HG03520 (cell line): ENCODE results near the gene ABCA9.
"Not testable (repeated sequence)": the region's sequence is repeated elsewhere in the genome, so short reads cannot be mapped to it uniquely, and the experiment has no call there.

ENCODE experiments used
- ATAC-seq: cut with Tn5 transposase; IDR thresholded peaks from one replicate; pipeline ENCODE4 v1.9.1; 2021; ENCODE audit warnings: mild to moderate bottlenecking, moderate library complexity; ENCODE audit not compliant: unreplicated experiment

Gene ABCA9

DNA sequence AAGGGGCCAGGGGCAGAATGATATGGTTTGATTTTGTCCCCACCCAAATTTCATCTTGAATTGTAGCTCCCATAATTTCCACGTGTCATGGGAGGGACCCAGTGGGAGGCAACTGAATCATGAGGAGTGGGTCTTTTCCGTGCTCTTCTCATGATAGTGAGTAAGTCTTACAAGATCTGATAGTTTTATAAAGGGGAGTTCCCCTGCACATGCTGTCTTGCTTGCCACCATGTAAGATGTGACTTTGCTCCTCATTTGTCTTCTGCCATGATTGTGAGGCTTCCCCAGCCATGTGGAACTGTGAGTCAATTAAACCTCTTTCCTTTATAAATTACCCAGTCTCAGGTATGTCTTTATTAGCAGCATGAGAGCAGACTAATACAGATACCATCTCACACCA, 101.6 kb downstream of the ABCA9 start:
- not testable (repeated sequence) for ATAC-seq

DNA sequence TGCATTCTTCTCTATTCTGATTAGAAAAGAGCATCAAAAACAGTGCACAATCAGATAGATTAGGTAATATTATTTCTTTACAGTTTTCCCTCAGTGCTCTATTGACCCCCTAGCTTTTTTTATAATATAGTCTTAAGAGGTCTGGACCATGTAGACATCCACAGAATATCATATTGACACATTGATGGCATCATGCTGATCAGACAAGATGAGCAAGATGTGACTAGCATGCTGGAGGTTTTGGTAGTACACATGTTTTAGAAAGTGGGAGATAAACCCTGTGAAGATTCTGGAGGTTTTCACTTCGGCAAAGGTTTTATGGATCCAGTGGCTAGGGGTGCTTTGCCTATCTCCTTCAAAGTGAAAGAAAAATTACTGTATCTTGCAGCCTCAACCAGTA, 102.8 kb downstream of the ABCA9 start:
- ATAC-seq: no peak

DNA sequence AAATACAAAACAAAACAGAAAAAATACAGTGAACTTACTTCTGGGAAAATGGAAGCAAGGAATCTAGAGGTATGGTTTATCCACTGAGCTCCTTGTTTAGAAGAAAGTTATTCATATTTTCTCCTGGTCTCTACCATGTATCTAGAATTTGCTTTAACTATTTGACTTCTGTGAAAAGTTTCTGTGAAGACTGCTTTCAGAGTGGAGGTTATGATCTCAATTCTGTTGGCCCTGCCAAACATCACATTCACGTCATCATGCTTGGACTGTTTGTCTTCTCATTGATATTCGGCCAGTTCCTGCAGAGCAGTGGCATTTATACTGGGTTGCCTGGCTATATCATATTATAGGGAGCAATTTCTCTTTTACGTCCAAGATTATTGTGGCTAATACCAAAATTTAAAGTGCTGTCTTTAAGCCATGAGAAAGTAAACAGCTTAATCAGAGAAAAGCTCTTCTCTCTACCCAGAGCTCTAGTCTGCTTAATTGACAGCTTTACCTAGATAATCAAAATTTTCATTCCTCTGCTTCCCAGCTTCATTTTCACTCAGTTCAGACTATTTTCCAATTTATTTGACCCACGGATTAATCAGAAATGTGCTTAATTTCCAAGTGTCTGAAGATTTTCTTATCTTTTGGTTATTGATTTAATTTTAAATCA, 105.4 kb downstream of the ABCA9 start, which contains the start of gene ABCA8:
Gene ABCA8 (minus strand): TSS at position 212 of the 661 bp plus-strand sequence. CDS start 13,358 bp downstream, outside the sequence.
- no peak for ATAC-seq

DNA sequence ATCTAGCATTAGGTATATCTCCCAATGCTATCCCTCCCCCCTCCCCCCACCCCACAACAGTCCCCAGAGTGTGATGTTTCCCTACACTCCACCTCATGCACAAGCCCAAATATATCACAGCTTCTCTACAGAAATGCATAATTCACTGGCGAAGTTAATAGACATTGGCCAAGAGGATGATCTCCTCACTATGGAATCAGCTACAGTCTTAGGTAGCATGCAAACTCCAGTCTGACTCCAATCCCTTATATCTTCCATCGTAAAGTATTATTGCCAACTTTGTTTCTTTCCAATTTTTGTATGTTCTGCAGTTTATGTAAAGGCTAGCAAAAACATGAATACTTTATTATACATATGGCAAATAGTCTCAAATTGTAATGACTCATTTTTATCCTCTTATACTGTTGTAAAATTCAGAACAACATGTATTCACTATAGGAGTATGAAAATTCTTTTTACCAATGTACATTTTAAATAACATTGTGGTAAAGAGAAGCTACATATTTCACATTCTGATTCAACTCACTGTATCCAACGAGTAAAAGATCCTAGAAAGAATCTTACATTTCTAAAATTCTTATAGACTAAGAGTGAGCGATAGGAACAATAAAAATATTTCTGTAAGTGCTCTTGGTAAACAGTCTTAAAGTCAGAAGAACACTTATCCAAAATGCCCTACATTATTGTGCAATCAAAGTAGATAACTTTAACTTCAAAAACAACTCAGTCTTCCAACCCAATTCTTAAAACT, 106.4 kb downstream of the ABCA9 start:
- no peak for ATAC-seq

GRCh38 chr17:68953340-68953997, 107.3 kb downstream of the ABCA9 start:
- ATAC-seq: no peak

DNA sequence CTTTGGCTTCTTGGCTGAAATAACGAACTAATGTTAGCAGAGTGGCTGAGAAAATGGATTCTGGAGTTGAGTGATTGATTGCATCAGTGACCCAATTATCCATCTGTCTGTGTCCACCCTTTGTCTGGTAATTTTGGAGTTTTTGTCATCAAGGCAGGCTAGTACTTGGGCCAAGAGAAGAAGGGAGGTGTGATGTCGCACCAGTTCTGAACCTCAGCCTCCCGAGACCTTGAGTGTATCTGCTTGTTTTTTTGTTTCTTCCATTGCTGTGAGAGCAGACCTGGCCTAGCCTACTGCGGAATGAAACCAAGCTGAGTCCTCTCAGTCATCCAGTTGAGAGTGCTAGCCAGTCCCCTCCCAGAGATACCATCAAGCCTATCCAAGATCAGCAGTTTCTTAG, 110.0 kb downstream of the ABCA9 start:
- no peak for ATAC-seq

DNA sequence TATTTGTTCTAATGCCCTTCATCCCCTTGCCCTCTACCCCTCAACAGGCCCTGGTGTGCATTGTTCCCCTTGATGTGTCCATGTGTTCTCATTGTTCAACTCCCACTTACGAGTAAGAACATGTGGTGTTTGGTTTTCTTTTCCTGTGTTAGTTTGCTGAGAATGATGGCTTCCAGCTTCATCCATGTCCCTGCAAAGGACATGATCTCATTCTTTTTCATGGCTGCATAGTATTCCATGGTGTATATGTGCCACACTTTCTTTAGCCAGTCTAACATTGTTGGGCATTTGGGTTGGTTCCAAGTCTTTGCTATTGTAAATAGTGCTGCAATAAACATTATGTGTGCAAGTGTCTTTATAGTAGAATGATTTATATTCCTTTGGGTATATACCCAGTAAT, 112.9 kb downstream of the ABCA9 start:
- not testable (repeated sequence) for ATAC-seq

DNA sequence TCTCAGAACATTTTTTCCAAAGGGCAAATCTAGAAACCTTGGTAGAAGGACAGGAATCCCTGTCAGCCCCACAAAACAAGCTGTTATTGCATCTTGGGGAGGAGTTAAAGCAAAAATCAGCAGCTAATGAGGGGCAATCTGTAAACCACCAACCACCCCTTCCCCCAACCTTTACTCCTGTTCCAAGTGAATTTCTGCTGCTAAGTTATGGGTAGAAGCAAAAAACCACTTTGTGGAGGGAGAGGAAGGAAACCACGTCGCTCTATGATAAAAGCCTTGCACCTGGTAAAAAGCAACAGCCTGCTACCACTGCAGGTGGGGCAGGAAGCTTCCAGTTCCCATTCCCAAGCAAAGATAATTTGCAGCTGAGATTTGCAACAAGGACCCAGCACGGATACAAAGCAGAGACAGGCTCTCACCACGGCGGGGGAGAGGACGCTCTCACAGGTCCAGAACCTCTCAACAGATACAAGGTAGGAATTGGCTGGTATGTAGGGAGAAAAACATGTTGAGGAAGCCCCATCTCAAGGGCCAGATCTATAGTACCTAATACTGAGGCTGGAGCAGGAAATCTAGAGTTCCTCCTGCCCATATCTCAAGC, 116.2 kb downstream of the ABCA9 start:
- no peak for ATAC-seq

GRCh38 chr17:68943812-68944182, 116.9 kb downstream of the ABCA9 start:
- not testable (repeated sequence) for ATAC-seq

GRCh38 chr17:68943123-68943811, 117.5 kb downstream of the ABCA9 start:
- ATAC-seq: no peak

DNA sequence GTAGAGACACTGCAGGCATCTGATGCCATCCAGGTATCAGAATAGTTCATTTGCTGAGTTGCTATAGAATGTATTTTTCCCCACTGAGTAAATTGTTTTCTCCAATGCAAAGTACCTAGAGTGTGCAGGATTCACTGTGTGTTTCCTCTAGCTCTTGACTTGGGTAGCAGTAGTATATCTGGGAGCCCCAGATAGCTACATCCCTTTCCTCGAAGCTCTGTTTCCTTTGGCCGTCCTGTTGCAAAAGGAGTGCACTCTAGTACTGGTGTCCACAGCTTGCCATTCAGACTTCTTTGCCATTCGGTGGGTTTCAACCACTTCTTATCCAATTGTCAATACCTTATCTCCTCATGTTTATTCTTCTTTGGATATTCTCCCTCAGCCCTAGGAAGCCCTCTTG, 118.3 kb downstream of the ABCA9 start:
- ATAC-seq: no peak

DNA sequence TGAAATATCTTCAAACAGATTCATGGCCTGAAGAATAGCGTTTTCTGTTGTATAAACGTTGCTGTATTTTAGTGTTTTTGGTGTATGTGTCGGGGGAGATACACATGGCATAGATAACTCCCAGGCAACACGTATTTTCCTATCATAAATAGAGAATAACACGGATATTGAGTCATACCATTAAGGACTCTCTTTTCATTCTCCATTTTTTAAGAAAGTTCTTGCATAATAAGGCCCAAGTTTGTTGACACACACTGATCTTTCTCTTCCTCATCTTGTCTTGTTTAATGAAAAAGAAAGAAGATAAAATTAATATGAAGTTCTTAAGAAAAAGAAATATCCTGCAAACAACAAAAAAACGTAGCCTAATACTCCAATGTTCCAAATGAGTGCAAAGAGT, 119.0 kb downstream of the ABCA9 start:
- ATAC-seq: no peak

GRCh38 chr17:68939195-68939594, 121.5 kb downstream of the ABCA9 start:
- no peak for ATAC-seq

DNA sequence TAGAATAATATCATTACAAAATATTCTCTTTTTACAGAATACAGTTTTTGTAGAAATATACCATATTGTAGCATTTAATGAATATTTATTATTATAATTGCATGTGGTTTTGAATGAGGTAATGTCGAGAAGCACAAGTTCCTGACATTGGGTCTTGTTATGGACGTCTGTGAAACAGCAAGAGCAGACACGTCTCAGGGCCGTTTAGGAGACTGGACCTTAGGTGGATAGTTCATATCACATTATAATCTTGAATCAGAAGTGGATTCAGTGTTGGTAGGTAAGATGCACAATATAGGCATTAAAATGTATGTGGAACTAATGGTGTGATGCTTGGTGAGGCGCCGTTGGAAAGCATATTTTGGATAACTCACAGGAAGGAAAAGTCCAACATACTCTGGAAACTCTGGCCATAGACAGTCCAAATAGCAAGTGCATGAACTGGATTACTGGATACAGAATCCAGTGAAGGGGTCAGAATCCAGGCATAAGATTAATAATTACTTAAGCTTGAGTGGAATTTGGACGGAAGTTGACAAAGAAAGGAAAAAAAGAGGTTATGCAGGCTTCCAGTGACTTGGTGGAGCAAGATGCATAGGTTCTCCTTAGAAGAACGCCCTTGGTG, 122.7 kb downstream of the ABCA9 start:
- no peak for ATAC-seq

DNA sequence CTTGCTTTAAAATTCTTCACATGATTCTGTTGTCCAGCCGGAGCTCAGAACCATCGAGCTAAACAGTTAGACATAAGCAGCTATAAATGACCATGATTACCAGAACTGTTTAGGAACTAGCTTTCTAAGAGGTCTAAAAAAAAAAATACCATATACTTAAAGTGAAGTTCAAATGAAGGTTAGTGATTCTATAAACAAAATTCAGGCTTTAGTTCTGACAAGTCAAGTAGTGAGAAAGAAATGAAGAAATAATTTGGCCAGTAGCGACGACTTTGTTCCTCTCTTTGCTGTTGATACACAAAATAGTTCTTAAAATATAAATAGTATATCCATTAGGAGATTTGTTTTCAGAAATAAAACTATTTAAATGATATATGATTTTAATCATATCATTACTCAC, 133.2 kb downstream of the ABCA9 start:
- ATAC-seq: no peak

GRCh38 chr17:68924793-68925720, 135.7 kb downstream of the ABCA9 start:
- no peak for ATAC-seq
